NCI-H1105 (cell line): ENCODE measurements around the gene L3MBTL1.

Source experiments
- DNase-seq: peaks from one replicate; lab custom pipeline; 2025; lab: John Stamatoyannopoulos, UW

Gene L3MBTL1

DNA sequence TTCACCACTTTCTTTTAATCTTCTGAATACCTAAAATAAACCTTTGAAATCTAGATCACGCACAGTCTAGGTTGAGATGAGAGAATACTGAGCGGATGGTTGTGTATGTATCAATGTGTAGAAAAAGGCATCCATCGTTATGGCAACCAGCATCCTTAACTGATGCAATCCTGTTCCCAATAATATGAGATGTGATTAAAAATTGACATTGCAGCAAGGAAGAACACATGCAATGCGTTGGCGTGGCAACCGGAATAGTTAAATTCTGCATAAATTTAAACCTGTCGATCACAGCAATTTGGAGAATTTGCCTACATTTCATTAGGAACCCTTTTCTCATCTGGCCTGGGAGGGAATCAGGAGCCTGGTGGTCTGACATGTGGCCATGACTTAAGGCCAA lies 1.3 kb upstream of the L3MBTL1 start:
- no peak for DNase-seq

DNA sequence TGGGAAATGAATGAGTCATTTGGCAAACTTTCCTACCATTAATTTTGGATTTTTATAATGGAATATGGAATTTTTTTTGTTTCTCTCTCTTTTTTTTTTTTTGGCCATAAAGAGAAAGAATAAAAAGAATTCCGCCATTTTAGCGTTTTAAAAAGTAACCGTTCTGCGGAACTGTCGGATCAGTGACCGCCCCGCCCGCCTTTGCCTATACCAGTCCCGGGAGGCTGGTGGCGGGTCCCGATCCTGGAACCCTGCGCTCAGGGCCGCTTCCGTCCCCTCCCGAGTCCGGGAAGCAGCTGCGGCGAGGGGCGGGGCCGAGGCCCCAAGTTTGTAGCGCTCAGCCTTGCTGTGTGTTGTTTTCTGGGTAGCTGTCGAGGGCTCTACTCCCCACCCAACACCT lies 609 bp downstream of the L3MBTL1 start:
- DNase-seq: no peak

DNA sequence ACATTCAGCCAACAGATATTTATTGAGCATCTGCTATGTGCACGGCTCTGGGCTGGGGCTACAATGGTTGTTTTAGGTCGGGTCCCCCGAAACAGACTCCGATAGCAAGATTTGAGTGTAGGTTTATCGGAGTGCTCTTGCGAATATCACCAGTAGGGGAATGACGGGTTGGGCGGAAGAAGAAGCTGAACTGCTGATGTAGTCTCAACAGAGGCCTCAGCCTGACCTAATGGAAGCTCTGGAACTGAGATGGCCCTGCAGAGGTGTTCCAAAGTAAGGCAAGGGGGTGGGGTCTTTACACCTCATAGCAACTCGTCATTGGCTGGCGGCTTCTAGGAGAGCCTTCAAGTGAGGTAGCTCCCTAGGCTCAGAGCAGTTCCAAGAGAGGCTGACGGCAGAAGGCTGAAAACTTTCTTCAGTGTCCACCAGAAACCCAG lies 1.1 kb downstream of the L3MBTL1 start:
- DNase-seq: no peak

DNA sequence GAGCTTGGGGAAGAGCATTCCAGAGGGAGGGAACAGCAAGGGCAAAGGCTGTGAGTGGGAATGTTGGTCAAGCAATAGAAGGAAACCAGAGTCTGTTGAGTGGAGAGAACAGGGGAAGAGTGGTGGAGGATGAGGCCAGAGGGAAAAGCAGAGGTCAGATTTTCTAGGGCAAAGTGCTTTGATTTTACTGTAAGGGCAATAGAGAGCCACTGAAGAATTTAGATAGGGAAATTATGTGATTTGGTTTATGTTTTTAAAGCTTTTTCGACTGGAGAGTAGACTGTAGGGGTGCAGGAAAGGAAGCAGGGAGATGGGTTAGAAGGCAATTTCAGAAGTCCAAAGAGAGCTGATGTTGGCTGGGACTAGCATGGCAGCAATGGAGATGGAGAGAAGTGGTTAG lies 4.4 kb downstream of the L3MBTL1 start:
- no peak for DNase-seq

DNA sequence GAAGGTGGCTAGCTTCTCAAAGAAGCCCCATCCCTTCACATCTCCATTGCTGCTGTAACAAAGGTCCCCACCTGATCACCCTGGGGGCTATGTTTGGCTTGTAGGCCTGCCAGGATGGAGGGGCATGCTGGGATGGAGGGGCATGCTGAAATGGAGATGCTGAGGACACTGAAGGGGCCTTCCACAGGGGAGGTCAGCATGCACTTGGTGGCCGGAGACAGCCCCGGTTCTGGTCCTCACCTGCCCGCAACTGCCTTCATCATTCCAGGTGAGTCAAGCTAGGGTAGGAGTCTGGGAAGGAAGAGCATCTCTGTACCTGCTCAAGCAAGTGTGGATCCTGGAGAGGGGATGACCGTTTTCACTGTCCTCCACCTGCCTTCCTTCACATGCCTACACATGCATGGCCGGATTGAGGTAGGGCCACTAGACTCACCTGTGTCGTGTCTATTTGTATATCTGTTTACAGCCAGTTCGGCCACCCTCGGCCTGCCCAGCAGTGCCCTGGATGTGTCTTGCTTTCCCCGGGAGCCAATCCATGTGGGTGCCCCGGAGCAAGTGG lies 6.0 kb downstream of the L3MBTL1 start:
- DNase-seq: no peak

DNA sequence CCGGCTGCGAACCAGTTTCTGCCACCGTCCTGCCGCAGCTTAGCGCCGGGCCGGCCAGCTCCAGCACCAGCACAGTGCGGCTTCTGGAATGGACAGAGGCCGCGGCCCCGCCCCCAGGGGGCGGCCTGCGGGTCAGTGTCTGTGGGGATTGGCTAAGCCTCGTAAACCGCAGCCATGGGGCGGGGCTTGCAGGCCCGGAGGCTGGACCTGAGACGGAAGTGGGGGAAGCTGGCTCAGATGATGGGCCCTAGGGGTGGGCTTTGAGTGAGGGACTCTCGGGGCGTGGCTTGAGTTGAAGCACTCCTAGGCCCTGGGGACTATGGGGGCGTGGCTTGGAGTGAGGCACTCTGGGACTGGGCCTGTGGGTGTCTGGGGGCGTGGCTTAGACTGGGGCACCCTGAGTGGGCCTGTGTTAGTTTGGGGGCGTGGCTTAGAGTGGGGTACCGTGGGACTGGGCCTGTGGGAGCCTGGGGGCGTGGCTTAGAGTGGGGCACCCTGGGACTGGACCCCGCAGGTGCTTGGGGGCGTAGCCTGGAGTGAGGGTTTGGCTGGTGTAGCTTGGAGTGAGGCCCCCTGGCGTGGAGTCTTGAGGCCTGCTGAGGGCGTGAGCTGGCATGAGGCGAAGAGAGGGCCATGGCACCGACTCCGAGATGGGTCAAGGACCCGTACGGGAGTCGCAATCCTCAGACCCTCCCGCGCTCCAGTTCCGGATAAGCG lies 6.6 kb downstream of the L3MBTL1 start:
- peak; percentile 99 for DNase-seq

- peak; percentile 18 for DNase-seq
Observed at GRCh38 chr20:43514648-43514999, 7.1 kb downstream of the L3MBTL1 start.

- no peak for DNase-seq
Observed at GRCh38 chr20:43515628-43516027, 8.1 kb downstream of the L3MBTL1 start.

GRCh38 chr20:43516251-43516824 lies 8.8 kb downstream of the L3MBTL1 start:
- no peak for DNase-seq

- DNase-seq: no peak
Observed at GRCh38 chr20:43520074-43520630, 12.7 kb downstream of the L3MBTL1 start.

- no peak for DNase-seq
Observed at GRCh38 chr20:43525021-43525420, 17.5 kb downstream of the L3MBTL1 start.

- DNase-seq: no peak
Observed at GRCh38 chr20:43528258-43528875, 20.9 kb downstream of the L3MBTL1 start.

- no peak for DNase-seq
Observed at GRCh38 chr20:43529051-43529450, 21.6 kb downstream of the L3MBTL1 start.

DNA sequence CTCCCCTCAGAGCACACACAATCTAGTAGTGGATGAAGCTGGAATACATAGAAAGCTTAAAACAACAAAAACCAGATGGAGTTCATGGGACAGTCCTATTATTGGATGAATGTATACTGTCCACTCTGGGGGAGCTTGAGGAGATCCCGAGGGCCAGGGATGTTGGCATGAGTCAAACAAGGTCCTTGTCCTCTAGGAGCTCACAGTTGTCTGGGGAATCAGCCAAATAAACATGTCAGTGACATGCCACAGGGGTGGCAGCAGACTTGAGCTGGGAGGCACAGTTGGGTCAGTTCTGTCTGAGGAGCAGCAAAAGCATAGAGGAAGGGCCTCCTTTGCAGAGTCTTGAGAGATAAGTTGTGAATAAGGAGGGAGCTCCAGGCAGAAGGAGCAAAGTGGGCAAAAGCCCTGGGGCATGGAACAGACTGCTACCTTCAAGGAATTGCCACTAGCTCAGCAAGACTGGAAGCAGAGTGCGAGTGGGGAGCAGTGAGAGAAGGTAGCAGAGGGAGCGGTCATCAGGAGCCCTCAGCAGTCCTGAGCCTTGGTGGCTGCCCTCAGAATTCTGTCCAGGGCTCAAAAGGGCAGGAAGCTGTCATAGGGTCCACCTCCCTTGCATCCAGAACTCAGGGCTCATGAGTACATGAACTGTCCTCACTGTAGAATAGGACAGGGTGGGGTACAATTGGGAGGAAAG lies 22.1 kb downstream of the L3MBTL1 start:
- no peak for DNase-seq

DNA sequence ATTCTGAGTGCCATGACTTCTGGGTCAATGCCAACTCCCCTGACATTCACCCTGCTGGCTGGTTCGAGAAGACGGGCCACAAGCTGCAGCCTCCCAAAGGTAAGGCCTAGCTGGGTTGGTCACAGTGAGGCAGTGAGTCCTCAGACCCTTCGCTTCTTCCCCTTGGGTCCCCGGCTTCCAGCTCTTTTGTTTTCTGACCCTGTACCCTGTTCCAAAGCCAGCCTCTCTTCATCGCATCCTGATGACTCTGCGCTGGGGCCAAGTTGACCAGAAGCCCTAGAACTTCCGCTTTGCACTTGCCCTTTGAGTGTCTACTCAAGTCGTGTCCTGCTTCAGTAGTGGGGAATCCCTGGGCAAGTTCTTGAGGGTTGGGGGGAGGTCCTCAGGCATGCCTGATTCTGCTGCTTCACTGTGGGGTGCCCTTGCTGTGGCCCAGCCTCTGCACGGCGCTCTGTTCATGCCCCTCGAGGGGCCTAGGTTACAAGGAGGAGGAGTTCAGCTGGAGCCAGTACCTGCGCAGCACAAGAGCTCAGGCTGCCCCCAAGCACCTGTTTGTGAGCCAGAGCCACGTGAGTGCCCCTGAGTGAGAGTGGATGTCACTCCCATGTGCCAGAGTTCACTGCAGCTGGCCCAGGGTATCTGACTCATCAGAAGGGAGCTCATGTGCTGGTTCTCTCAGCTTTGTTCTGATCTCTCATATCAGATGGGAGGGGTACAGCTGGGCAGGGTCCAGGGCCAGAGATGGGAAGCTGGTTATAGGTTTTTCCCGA lies 23.0 kb downstream of the L3MBTL1 start:
- no peak for DNase-seq

DNA sequence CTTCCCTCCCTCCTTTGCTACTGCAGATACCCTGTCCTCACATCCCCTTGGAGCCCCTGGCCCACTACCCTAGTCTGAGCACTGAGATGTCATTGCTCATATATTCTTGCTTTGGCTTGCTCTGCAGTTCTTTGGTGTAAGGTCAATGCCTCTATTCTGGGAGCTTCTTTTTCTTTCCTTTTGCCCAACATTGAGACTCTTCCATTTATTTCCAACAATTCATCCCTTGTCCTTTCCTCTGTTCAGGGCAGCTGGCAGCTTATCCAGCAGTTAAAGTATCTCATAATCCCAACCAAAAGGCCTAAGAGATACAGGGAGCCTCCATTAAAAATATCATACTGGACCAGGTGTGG lies 23.6 kb downstream of the L3MBTL1 start:
- no peak for DNase-seq

- no peak for DNase-seq
Observed at GRCh38 chr20:43532416-43533055, 25.0 kb downstream of the L3MBTL1 start.

- no peak for DNase-seq
Observed at GRCh38 chr20:43533060-43533459, 25.6 kb downstream of the L3MBTL1 start.

DNA sequence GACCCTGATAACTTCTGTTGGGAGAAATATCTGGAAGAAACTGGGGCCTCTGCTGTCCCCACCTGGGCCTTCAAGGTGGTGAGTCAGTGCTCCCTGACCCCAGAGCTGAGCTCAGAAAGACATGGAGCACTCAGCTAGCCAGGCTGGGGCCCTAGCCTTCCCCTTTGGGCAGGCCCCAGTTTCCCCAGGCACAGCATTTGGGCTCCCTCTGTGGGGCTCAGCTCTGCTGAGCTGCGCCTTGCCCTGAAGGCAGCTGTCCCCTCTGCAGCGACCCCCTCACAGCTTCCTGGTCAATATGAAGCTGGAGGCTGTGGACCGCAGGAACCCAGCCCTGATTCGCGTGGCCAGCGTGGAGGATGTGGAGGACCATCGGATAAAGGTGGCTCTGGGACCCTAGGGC lies 26.5 kb downstream of the L3MBTL1 start:
- DNase-seq: no peak

DNA sequence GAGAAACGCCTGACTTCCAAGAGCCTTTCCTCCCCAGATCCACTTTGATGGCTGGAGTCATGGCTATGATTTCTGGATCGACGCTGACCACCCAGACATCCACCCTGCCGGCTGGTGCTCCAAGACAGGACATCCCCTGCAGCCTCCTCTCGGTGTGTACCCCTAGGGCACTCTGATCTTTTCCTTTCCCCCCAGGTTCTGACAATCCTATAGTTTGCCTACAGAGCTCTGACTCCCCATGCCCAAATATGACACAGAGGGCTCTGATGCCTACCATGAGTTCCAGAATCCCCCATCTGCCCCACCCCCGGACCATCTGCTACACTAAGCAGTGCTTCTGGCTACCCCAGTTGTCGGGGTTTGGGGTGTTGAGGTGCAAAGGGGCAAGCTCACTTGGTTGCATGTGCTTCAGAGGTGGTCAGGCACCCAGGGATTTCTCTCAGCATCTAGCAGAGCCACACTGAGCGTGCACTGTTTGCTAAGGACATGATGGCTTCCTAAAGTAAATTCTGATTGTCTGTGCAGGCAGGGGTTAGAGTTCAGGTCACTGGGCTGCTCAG lies 27.4 kb downstream of the L3MBTL1 start:
- DNase-seq: no peak
